ENCODE results near the gene MAP3K4.

The MAP3K4 gene

GRCh38 chr6:161003336-161003735, 11.8 kb downstream of the MAP3K4 start:
- no peak for DNase-seq

GRCh38 chr6:161008245-161008644, 16.7 kb downstream of the MAP3K4 start:
- no peak for DNase-seq

- DNase-seq, result no peak
These were observed 18.4 kb downstream of the MAP3K4 start for GRCh38 chr6:161009991-161010390.

GRCh38 chr6:161010418-161010817, 18.8 kb downstream of the MAP3K4 start:
- no peak for DNase-seq

- no peak for DNase-seq
These were observed 20.2 kb downstream of the MAP3K4 start for GRCh38 chr6:161011492-161012480.

GRCh38 chr6:161013695-161014094, 22.1 kb downstream of the MAP3K4 start:
- no peak for DNase-seq

- DNase-seq, result no peak
These were observed 26.4 kb downstream of the MAP3K4 start for GRCh38 chr6:161017766-161018564.

GRCh38 chr6:161019324-161019839, 27.8 kb downstream of the MAP3K4 start:
- DNase-seq, result no peak

- no peak for DNase-seq
These were observed 30.0 kb downstream of the MAP3K4 start for GRCh38 chr6:161021543-161021942.

- DNase-seq, result no peak
These were observed 30.6 kb downstream of the MAP3K4 start for GRCh38 chr6:161021998-161022743.

- DNase-seq, result no peak
These were observed 31.7 kb downstream of the MAP3K4 start for GRCh38 chr6:161023316-161023715.

GRCh38 chr6:161024364-161024920, 32.9 kb downstream of the MAP3K4 start:
- DNase-seq, result no peak

- no peak for DNase-seq
These were observed 35.8 kb downstream of the MAP3K4 start for GRCh38 chr6:161027385-161027784.

- DNase-seq, result no peak
These were observed 37.7 kb downstream of the MAP3K4 start for GRCh38 chr6:161029195-161029809.

- DNase-seq, result no peak
These were observed 40.3 kb downstream of the MAP3K4 start for GRCh38 chr6:161031721-161032495.

GRCh38 chr6:161033667-161034066, 42.1 kb downstream of the MAP3K4 start:
- no peak for DNase-seq

GRCh38 chr6:161035182-161035980, 43.8 kb downstream of the MAP3K4 start:
- DNase-seq, result no peak

- no peak for DNase-seq
These were observed 44.4 kb downstream of the MAP3K4 start for GRCh38 chr6:161035981-161036263.

- DNase-seq, result no peak
These were observed 46.3 kb downstream of the MAP3K4 start for GRCh38 chr6:161037873-161038228.

- DNase-seq, result no peak
These were observed 46.9 kb downstream of the MAP3K4 start for GRCh38 chr6:161038229-161039031.

Data from stimulated activated naive CD4-positive, alpha-beta T cell (primary cell).